ENCODE data around the gene TMA7B.
"Not testable (repeated sequence)": the region's sequence is repeated elsewhere in the genome, so short reads cannot be mapped to it uniquely, and the experiment has no call there.

TMA7B gene

GRCh38 chr22:39979458-39979857 is 19.3 kb downstream of the TMA7B start:
- no peak for DNase-seq (ENCODE audit: low read depth in 4 of 4, low spot score in 1 of 4)

- DNase-seq (ENCODE audit: low read depth in 4 of 4, low spot score in 1 of 4): no peak
Observed at GRCh38 chr22:39980596-39980995, 20.4 kb downstream of the TMA7B start.

GRCh38 chr22:39983346-39983745 is 23.1 kb downstream of the TMA7B start:
- DNase-seq (ENCODE audit: low read depth in 4 of 4, low spot score in 1 of 4): no peak

GRCh38 chr22:39984006-39984405 is 23.8 kb downstream of the TMA7B start:
- no peak for DNase-seq (ENCODE audit: low read depth in 4 of 4, low spot score in 1 of 4)

GRCh38 chr22:39984746-39985145 is 24.5 kb downstream of the TMA7B start:
- no peak for DNase-seq (ENCODE audit: low read depth in 4 of 4, low spot score in 1 of 4)

- DNase-seq (ENCODE audit: low read depth in 4 of 4, low spot score in 1 of 4): no peak
Observed at GRCh38 chr22:39985383-39986035, 25.3 kb downstream of the TMA7B start.

- DNase-seq (ENCODE audit: low read depth in 4 of 4, low spot score in 1 of 4): no peak
Observed at GRCh38 chr22:39988386-39989114, 28.4 kb downstream of the TMA7B start.

GRCh38 chr22:39989633-39990032 is 29.4 kb downstream of the TMA7B start:
- DNase-seq (ENCODE audit: low read depth in 4 of 4, low spot score in 1 of 4): no peak

- no peak for DNase-seq (ENCODE audit: low read depth in 4 of 4, low spot score in 1 of 4)
Observed at GRCh38 chr22:39990686-39991085, 30.5 kb downstream of the TMA7B start.

- DNase-seq (ENCODE audit: low read depth in 4 of 4, low spot score in 1 of 4): no peak
Observed at GRCh38 chr22:39991159-39991860, 31.1 kb downstream of the TMA7B start.

GRCh38 chr22:39992088-39992826 is 32.1 kb downstream of the TMA7B start:
- DNase-seq (ENCODE audit: low read depth in 4 of 4, low spot score in 1 of 4): no peak

- not testable (repeated sequence) for DNase-seq (ENCODE audit: low read depth in 4 of 4, low spot score in 1 of 4)
Observed at GRCh38 chr22:39992894-39993293, 32.7 kb downstream of the TMA7B start.

- DNase-seq (ENCODE audit: low read depth in 4 of 4, low spot score in 1 of 4): peak in 2 of 4 experiments; percentile 21 to 24
Observed at GRCh38 chr22:39994041-39994565, 33.9 kb downstream of the TMA7B start.

GRCh38 chr22:39994566-39995392 is 34.6 kb downstream of the TMA7B start, which contains the start of gene FAM83F:
Gene FAM83F (plus strand): TSS chr22:39994954. CDS start chr22:39995043, 89 bp downstream.
- peak in 1 of 4 experiments; percentile 25 for DNase-seq (ENCODE audit: low read depth in 4 of 4, low spot score in 1 of 4)

GRCh38 chr22:39995393-39996252 is 35.4 kb downstream of the TMA7B start:
- no peak for DNase-seq (ENCODE audit: low read depth in 4 of 4, low spot score in 1 of 4)

GRCh38 chr22:39996732-39997131 is 36.5 kb downstream of the TMA7B start:
- no peak for DNase-seq (ENCODE audit: low read depth in 4 of 4, low spot score in 1 of 4)

GRCh38 chr22:39997421-39997820 is 37.2 kb downstream of the TMA7B start:
- no peak for DNase-seq (ENCODE audit: low read depth in 4 of 4, low spot score in 1 of 4)

- no peak for DNase-seq (ENCODE audit: low read depth in 4 of 4, low spot score in 1 of 4)
Observed at GRCh38 chr22:39997939-39998726, 37.9 kb downstream of the TMA7B start.

Data from stimulated activated CD4-positive, alpha-beta T cell treated with anti-CD3 and anti-CD28 coated beads, Interleukin-1b, Interleukin-23, amount 100 ng/mL, for 24 hours (primary cell).